HG03354 (cell line): ENCODE results near the gene TKTL1.

Experiments used
- ATAC-seq: cut with Tn5 transposase; IDR thresholded peaks from one replicate; pipeline ENCODE4 v1.9.1; 2021; ENCODE audit warnings: mild to moderate bottlenecking; ENCODE audit not compliant: unreplicated experiment, poor library complexity, severe bottlenecking

TKTL1 gene

DNA sequence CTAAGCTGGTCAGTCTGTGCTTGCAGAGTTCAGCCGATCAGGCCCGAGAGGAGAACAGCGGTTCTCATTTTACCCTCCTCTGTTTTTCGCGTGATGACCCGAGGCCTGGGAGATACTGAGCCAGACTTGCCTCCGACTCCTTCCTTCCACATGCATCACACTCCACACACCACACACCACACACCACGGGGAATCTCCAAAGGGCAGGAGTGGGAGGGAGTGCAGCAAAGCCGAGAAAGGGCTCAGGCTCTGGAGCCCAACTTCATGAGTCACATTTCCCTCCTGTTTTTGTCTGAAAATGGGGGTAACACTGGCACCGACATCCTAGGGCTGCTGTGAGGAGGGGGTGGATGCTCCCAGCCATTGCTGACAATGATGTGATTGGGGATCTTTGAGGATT, 38.9 kb downstream of the TKTL1 start:
- ATAC-seq, result no peak

DNA sequence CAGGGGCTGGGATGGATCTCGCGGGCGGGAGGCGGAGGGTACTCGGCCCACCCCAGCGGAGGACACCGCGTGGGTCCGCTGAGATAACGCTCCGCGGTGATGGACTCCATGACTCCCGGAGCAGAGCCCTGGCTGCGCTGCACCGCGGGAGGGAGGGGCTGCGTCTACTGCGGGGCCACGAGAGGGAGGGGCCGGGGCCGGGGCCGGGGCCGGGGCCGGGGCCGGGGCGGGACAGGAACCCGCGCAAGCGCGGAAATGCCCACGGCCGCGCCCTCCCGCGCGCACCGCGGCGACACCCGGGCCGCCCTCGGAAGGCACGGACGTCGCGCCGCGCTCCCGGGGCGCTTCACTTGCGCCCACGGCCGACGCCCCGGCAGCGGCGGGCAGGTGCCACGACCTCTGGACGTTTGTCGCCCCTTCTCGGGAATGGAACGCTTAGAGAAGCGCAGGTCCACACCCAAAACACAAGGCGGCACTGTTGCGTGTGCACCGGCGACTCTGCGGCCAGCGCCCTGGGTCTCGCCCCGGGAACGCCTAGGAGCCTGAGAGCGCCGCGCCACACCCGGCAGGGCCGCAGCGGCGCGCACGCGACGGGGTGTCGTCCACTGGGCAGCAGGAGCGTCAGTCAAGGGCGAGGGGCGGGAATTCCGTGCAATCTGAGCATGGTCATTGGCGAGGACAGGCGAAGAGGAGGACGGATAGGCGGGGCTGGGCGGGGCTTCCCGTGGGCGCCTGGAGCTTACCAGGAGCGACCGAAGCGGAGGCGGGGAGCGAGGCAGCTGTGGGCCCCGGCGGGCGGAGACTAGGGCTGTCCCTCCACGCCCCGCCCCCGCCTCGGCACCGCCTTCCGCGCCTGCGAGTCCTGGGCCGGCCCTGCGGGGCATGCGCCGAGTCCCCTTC, 46.1 kb downstream of the TKTL1 start:
- ATAC-seq, result peak; percentile 78

DNA sequence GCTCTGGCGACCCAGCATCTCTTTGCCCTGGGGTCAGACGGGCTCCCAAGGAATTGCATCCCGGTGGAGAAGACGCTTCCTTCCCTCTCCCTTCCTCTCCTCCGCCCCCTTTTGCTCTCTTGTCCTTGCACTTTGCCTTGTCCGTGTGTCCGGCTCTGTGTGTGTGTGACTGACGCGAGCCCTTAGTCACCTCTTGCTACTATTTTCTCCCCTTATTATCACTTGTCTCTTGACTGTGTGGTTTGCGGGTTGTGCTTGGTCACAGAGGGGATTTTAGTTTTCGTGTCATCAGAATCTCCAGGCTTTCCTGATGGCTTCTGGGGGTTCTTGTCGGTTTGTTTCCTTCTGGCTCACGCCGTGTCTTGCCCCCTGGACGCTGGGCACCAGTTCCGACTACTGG, 47.5 kb downstream of the TKTL1 start:
- peak; percentile 8 for ATAC-seq

DNA sequence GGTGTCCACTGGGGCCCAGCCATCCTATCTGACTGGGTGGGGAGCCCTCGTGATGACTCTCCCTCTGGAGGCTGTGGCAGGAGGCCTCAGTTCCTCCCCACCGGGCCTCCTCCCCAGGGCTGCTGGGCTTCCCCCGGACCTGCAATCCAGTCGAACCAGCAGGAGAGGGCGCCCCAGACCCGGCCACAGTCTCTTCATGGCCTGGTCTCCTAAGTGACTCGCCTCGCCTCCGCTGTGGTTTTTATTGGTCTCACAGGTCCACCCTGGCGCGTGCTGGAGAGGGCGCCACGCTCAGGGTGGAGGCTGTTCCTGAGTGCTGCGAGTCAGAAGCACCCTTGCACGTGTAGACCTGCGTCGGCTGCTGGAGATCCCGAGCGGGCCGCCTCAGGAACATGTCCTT, 48.0 kb downstream of the TKTL1 start:
- ATAC-seq, result peak; percentile 38

DNA sequence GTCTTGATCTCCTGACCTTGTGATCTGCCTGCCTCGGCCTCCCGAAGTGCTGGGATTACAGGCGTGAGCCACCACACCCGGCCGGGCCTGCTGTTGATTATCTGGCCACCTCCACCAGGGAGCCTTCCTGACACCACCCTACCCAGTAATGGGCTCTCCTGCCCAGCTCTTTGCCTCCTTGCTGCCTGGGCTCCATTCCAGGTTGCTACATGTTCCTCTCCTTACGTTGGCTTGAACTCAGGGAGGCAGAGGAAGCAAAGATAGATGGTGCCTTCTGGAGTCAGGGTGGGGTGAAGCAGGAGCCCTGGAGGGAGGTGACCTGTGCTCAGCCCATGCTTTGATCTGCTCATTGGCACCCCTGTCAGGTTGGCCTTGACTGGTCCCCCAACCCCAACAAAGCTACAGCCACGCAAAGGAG, 52.5 kb downstream of the TKTL1 start:
- ATAC-seq, result no peak

DNA sequence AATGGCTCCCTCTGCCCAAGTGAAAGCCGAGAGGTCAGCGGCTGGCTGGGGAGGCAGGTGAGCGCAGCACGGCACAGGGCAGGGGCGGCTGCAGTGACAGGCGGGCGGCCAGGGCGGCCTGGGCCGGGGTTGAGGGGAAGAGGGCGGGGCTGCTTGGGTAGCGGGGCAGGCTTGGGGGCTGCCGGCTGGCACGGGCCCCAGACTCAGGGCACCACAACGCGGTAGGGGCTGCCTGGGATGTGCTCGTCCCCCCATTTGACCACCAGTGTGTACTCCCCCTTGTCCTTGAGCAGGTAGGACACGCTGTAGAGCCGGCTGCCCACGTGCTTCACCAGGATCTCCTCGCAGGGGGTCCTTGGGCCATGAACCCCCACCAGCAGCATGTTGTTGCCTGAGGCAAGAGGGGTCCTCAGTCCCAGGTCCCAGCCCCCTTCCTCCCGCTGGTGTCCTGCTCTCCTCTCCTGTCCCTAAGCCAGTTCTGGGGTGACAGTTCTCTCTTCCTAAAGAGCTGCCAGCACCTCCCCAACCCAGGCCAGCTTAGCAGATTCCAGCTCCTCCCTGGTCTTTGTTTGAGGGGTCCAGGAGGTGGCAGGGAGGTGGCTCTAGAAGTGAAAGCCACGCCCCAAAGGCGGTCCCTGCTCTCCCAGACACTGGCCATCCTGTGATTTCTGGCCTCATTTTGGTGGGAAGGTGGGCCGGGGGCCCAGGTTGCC, 53.2 kb downstream of the TKTL1 start:
- no peak for ATAC-seq

DNA sequence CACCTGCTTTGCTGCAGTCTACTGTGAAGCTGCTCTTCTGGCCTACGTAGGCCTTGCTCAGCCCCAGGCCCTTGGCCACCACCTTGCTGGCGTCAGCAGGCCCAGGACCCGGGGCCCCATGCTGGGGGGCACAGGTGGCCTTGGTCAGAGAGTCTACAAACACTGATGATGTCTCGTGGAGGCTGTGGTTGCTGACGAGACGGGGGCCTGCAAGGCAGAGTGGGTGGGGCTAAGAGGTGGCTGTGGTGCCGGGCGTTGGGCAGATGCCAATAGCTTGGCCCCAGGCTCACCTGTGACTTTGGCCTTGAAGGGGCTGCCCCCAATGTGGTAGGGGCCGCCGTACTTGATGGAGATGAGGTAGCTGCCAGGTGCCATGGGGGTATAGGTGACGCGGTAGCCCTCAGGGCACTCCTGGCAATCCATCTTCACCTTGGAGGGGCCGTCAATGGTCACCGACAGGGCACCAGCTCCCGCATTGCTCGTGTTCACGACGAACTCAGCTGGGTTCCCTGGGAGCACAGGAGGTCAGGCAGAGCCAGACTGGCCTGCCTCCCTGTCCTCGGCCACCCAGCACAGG, 53.9 kb downstream of the TKTL1 start:
- ATAC-seq, result no peak

DNA sequence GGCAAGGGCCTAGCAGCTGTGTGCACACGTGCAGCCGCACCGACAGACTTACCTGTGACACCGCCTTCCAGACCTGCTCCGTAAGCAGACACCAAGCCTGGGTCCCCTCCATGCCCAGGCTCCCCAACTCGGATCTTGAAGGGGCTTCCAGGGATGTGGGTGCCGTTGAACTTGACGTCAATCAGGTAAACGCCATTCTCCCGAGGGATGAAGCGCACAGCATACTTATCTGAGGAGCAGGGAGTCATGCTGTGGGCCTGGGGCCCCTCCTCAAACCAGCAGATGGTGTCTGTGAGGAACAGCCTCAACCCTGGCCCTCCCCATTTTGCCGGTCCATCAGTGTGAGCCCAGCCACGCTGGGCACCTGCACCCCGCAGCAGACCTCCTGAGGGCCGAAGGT, 54.4 kb downstream of the TKTL1 start:
- ATAC-seq, result no peak

DNA sequence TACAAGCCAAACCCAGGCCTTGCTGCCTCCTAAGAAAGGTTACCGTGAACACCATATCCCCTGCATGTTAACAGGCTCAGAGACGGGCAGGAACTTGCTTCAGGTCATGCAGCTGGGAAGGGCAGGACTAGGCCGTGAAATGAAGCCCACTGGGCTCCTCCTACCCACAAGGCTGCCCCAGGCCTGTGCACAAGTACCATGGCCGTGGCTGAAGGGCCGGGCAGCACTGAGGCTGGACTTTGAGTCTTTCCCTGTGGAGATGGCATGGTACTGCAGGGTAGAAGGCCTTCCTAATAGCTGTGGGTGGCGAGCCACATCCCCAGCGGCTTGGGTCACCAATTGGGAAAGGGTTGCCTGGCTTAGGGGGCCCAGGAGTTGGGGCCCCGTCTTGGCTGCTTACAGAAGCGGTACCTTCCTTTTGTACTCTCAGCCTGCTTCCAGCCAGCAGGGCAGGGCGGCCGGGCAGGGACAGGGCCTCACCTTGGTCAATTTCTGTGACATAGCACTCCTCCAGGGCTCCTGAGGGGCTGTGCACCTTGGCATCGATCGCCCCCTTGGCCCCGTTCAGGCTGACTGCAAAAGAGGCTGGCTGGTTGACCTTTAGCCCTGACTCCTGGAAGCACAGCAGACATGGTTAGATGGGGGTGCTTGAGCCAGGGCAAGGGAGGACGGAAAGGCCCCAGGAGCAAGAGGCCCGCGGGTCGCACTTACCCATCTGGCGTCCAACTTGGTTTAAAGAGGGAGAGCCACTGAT, 55.0 kb downstream of the TKTL1 start:
- no peak for ATAC-seq

DNA sequence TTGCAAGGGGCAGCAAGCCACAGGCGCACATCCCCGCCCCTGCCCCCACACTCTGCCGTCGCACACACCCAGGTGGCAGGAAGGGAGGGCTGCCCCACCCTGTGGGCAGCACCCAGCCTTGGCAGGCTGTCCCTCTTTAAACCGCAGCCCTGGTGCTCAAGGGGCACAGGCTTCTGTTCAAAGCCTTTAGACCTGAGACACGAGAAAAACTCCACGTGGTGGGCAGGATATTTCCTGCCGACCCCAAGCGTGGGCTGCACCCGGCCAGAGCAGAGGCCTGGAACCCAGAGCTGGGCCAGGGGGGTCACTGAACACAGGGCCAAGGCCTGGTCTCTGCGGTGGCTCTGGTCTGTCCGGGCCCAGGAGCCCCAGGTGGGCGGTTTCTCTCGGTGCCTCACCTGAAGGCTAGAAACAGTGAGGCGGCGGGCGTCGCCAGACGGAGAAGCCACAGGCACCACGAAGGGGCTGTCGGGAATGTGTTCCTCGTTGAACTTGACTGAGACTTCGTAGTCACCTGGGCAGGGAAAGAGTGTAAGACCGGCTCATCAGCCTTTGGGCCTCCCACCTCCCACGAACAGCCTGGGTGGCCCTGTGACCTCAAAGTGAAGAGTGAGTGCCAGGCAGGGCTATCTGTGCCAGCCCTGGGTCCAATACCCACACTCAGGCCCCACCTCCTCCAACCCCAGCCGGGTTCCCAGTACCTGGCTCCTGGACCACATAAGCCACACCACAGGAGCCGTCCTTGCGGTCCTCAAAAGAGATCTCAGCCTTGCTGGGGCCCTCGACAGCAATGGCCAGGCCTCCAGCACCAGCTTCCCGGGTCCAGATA, 55.8 kb downstream of the TKTL1 start:
- no peak for ATAC-seq

DNA sequence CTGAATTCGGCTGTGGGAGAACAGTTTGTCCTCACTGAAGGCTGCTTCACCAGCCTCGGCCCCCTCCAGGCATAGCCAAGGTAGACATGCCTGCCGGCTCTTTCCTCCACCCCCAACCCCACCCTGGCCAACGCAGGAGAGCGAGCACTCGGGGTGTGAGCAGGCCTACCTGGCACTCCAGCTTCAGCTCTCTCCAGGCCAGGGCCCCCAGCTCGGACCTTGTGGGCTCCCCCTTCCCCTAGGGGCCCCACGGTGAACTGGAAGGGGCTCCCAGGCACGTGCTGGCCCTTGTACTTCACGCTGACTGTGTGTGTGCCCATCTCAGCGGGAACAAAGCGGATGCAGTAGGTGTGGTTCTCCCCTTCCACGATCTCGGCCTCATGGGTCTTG, 56.4 kb downstream of the TKTL1 start:
- ATAC-seq, result no peak

DNA sequence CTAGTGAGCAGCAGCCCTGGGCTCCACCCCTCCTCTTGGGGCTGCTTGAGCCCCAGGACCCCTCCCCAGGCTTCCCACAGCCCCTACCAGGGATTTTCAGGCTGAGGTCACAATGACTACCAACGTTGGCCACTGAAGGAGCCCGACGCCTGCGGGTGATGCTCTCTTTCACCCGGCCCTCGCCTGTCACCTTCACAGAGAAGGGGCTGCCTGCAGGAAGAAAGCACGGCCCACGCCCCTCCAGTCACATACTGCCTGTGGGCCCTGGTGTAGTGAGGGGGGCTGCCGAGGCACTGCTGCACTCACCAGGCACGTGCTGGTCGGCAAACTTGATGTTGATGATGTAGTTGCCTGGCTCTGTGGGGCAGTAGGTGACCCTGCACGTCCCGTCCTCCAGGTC, 56.9 kb downstream of the TKTL1 start:
- no peak for ATAC-seq

DNA sequence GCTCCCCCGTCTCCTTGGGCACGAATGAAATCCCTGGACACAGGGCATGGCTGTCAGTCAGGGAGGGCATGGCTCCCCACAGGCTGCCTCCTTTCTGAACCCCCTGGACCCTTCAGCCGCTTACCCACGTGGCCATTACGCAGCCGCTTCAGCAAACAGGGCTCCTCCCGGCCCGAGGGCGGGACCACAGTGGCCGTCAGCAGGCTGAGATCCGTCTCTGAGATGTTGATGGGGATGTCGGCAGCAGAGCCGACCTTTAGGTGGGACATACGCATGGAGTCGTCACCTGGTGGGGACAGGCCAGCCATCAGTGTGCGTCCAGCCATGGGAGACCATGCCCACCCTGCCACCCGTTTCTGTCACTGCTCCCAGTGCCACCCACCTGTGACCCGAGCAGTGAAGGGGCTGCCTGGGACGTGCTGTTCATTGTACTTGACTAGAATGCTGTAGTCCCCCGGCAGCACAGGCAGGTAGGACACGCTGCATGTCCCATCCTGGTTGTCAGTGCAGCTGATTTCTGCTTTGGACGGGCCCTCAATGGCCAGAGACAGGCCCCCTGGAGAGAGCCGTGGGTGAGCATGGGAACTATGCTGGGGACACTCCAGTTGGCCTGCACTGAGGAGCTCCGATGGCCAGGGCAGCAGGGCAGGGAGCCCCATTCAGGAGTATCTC, 57.7 kb downstream of the TKTL1 start:
- ATAC-seq, result no peak

DNA sequence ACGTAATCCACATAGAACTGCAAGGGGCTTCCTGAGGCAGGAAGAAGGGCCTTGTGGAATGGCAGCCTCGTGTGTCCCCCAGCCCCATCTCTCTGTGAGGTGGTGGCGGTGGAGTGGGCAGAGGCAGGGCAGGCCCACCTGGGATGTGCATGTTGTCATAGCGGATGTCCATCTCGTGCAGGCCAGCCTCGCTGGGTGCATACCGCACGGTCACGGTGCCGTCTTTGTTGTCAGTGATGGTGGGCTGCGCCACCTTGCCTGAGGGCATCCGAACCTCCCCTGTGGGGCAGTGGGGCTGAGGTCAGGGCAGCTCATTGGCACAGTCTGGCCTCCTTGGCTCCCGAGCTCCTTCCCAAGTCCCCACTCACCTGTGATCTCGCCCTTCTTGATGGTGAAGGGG, 58.4 kb downstream of the TKTL1 start:
- no peak for ATAC-seq

DNA sequence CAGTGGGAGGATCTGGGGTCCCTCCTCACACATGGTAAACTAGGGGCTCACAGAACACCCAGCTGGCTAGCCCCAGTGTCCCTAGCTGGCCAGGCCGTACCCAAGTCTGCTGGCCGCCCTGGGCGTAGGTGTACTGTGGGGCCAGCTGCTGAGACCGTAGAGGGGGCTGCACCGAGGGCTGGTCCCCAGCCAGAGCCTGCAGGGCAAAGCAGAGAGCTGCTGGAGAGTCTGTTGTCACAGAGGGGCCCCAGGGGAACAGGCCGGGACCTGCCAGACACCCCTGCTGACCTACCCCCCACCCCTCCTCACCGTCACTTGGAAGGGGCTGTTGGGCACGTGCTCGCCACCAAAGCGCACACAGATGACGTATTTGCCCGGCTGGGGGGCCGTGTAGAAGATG, 58.9 kb downstream of the TKTL1 start:
- no peak for ATAC-seq

DNA sequence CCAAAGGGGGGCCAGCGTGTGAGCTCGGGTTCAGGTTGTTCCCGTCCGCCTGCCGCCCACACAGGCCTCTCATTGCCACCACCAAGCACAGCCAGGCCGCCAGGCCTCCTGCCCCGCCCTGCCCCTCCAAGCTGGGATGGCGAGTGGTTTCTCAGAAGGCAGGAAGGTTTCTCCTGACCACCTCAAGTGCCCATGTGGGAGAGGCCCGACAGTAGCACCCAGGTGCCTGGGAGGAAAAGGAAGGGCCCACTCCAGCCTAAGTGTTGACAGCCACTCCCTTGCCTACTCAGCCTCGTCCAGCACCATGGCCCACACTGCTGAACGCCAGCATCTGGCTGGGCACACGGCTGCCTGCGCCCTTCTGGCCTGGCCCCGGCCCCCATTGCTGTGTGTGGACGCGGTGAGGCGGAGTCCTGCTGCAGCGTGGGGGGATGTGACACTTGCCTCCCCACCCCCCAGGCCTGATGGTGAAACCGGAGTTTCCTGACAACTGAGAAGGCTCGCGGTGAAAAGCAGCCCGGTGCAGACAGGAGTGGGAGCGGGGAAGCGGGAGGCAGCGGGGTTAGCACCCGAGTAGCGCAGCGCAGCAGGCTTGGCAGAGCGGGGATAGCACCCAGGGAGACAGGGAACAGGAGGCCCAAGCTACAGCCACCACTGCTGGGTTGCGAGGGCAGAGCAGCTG, 59.6 kb downstream of the TKTL1 start:
- no peak for ATAC-seq

DNA sequence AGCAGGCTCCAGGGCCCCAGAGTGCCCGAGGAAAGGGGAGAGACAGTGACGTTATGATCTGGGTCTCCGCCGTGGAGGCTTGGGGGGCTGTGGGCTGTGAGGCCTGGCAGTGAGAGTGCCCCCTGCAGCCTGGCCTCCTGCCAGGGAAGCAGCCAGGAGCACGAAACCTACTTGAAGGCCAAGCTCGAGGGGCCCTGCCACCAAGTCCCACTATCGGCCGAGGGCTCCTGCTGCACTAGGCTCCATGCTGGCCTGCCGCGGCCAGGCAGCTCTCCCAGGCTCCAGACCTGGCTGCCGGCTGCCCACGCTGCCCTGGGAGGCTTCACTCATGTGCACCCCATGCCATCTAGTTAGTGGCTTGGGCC, 60.2 kb downstream of the TKTL1 start:
- no peak for ATAC-seq

DNA sequence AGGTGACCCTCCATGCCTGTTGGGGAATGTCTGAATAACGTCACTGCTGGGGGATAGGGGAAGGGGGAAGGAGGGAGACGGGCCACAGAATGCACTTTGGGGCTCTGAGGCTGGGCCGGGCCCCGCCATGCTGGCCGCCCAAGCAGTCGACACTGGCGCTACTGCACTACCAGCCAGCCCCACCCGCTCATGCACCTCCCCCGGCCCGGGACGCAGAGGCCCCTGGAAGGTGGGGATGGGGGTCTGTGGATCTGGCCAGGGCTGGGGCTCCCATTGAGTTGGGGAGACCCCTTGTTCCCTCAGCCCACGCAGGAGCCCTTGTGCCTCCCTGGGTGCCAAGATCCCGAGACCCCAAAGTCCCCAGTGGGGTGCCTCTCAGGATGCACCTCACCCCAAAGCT, 61.0 kb downstream of the TKTL1 start:
- ATAC-seq, result no peak
